SU-DHL-6 (cell line): ENCODE data around the gene AFAP1.

ENCODE experiments used
- H2AFZ ChIP-seq: fragments of 200-600 bp; sonication (generic); 2 replicates; pipeline ENCODE4 v1.6.1; 2014; ENCODE audit warnings: low read depth, mild to moderate bottlenecking, moderate library complexity, mixed read lengths, antibody characterized with exemption, low read length; ENCODE audit not compliant: severe bottlenecking
- H3F3A ChIP-seq: fragments of 200-600 bp; shearing (Covaris generic); 2 replicates; pipeline ENCODE4 v1.6.0; 2016; ENCODE audit warnings: antibody characterized with exemption, mild to moderate bottlenecking; ENCODE audit not compliant: insufficient read depth
- H3K27ac ChIP-seq: fragments of 200-600 bp; sonication (generic); 2 replicates; pipeline ENCODE4 v1.5.1; 2016; ENCODE audit warnings: low read depth, mild to moderate bottlenecking, low read length, moderate library complexity, mixed read lengths
- H3K27me3 ChIP-seq: fragments of 200-600 bp; sonication (generic), shearing (Covaris generic); 2 replicates; pipeline ENCODE4 v1.6.0; 2014; ENCODE audit warnings: mild to moderate bottlenecking, low read length
- H3K36me3 ChIP-seq: fragments of 200-600 bp; sonication (generic); 2 replicates; pipeline ENCODE4 v1.6.1; 2014; ENCODE audit warnings: mild to moderate bottlenecking, low read length, mixed read lengths
- H3K4me2 ChIP-seq: fragments of 300-600, 200-600 bp; shearing (Covaris generic), sonication (generic); 2 replicates; pipeline ENCODE4 v1.6.0; 2014; ENCODE audit warnings: low read length, low read depth, mild to moderate bottlenecking; ENCODE audit not compliant: poor library complexity, severe bottlenecking
- H3K4me3 ChIP-seq: fragments of 200-600 bp; sonication (generic); 2 replicates; pipeline ENCODE4 v1.5.1; 2014; ENCODE audit warnings: antibody characterized with exemption, low read length, mild to moderate bottlenecking, mixed read lengths; ENCODE audit not compliant: insufficient read depth, poor library complexity, severe bottlenecking
- H3K79me2 ChIP-seq: fragments of 200-600 bp; sonication (generic); 2 replicates; pipeline ENCODE4 v1.6.1; 2014; ENCODE audit warnings: mild to moderate bottlenecking, low read length, moderate library complexity; ENCODE audit not compliant: insufficient read depth
- H3K9ac ChIP-seq: fragments of 200-600 bp; sonication (generic); 2 replicates; pipeline ENCODE4 v1.7.0; 2014; ENCODE audit warnings: mild to moderate bottlenecking, low read length
- H3K9me2 ChIP-seq: fragments of 200-600 bp; sonication (generic); replicated peaks from 2 replicates; pipeline ENCODE4 v1.6.1; 2014; ENCODE audit warnings: low read length; ENCODE audit not compliant: insufficient read depth
- H3K9me3 ChIP-seq: fragments of 200-600 bp; sonication (generic); 2 replicates; pipeline ENCODE4 v1.6.1; 2014; ENCODE audit warnings: low read length, mixed read lengths; ENCODE audit not compliant: insufficient read depth
- H4K20me1 ChIP-seq: fragments of 200-600 bp; sonication (generic); 2 replicates; pipeline ENCODE4 v1.6.1; 2014; ENCODE audit warnings: low read depth, mild to moderate bottlenecking, antibody characterized with exemption, low read length, moderate library complexity, mixed read lengths
- CTCF ChIP-seq: fragments of 200-600 bp; sonication (generic); IDR thresholded peaks from one replicate; pipeline ENCODE4 v1.5.1; 2017; ENCODE audit warnings: antibody characterized with exemption, mild to moderate bottlenecking, low read length, moderate library complexity; ENCODE audit not compliant: insufficient read depth, poor library complexity, severe bottlenecking
- EZH2phosphoT487 ChIP-seq: fragments of 200-600 bp; sonication (generic), shearing (Covaris generic); conservative IDR thresholded peaks from 2 replicates; pipeline ENCODE4 v1.6.1; 2018; ENCODE audit warnings: mild to moderate bottlenecking, antibody characterized with exemption, low read length, moderate library complexity, mixed read lengths

The AFAP1 gene

GRCh38 chr4:7821245-7822136 lies 118.2 kb downstream of the AFAP1 start:
- H3F3A ChIP-seq: no peaks in the 10 kb centered on the region
- no peaks in the 10 kb centered on the region for H3K9me2 ChIP-seq
- H2AFZ ChIP-seq: no peak overlapping the region
- no peaks in the 10 kb centered on the region for H3K79me2 ChIP-seq
- peaks cover 5% of the 10 kb centered on the region; the same call in 1 of the 2 replicates for H3K27me3 ChIP-seq
- no peaks in the 10 kb centered on the region for H4K20me1 ChIP-seq
- no peak overlapping the region for H3K4me2 ChIP-seq
- no peak for TF ChIP-seq CTCF
- TF ChIP-seq EZH2phosphoT487: no peak
- no peaks in the 10 kb centered on the region for H3K36me3 ChIP-seq
- no peaks in the 10 kb centered on the region for H3K9me3 ChIP-seq
- no peak overlapping the region for H3K4me3 ChIP-seq
- H3K27ac ChIP-seq: no peak overlapping the region
- no peak overlapping the region for H3K9ac ChIP-seq

GRCh38 chr4:7820031-7820818 lies 119.4 kb downstream of the AFAP1 start:
- Histone ChIP-seq H3K9ac (no peak overlapping the region), H3F3A (no peaks in the 10 kb centered on the region), H3K4me3 (no peak overlapping the region), H3K36me3 (no peaks in the 10 kb centered on the region), H3K27me3 (peaks cover 5% of the 10 kb centered on the region; the same call in 1 of the 2 replicates), H3K27ac (no peak overlapping the region), H2AFZ (no peak overlapping the region), H3K79me2 (no peaks in the 10 kb centered on the region), H3K4me2 (no peak overlapping the region), H4K20me1 (no peaks in the 10 kb centered on the region), H3K9me2 (no peaks in the 10 kb centered on the region), H3K9me3 (no peaks in the 10 kb centered on the region)
- TF ChIP-seq CTCF: no peak

- H3K9ac ChIP-seq: no peak overlapping the region
- no peaks in the 10 kb centered on the region for H3K9me3 ChIP-seq
- TF ChIP-seq CTCF (no peak), EZH2phosphoT487 (no peak)
- no peak overlapping the region for H3K4me3 ChIP-seq
- H2AFZ ChIP-seq: no peak overlapping the region
- no peaks in the 10 kb centered on the region for H3F3A ChIP-seq
- H3K9me2 ChIP-seq: no peaks in the 10 kb centered on the region
- H3K27me3 ChIP-seq: peaks cover 5% of the 10 kb centered on the region; the same call in 1 of the 2 replicates
- no peak overlapping the region for H3K4me2 ChIP-seq
- no peaks in the 10 kb centered on the region for H3K36me3 ChIP-seq
- H3K79me2 ChIP-seq: no peaks in the 10 kb centered on the region
- no peaks in the 10 kb centered on the region for H4K20me1 ChIP-seq
- no peak overlapping the region for H3K27ac ChIP-seq
Measured at GRCh38 chr4:7819446-7819845, 120.2 kb downstream of the AFAP1 start.
